ENCODE measurements around the gene DMRTB1. TPM values are rescaled to one million over a fixed set of nuclear protein-coding genes. Genes with fewer than 3 reads are reported as not detected.

The DMRTB1 gene
- total RNA-seq, 1 experiment from 2014 or later: not detected

DNA sequence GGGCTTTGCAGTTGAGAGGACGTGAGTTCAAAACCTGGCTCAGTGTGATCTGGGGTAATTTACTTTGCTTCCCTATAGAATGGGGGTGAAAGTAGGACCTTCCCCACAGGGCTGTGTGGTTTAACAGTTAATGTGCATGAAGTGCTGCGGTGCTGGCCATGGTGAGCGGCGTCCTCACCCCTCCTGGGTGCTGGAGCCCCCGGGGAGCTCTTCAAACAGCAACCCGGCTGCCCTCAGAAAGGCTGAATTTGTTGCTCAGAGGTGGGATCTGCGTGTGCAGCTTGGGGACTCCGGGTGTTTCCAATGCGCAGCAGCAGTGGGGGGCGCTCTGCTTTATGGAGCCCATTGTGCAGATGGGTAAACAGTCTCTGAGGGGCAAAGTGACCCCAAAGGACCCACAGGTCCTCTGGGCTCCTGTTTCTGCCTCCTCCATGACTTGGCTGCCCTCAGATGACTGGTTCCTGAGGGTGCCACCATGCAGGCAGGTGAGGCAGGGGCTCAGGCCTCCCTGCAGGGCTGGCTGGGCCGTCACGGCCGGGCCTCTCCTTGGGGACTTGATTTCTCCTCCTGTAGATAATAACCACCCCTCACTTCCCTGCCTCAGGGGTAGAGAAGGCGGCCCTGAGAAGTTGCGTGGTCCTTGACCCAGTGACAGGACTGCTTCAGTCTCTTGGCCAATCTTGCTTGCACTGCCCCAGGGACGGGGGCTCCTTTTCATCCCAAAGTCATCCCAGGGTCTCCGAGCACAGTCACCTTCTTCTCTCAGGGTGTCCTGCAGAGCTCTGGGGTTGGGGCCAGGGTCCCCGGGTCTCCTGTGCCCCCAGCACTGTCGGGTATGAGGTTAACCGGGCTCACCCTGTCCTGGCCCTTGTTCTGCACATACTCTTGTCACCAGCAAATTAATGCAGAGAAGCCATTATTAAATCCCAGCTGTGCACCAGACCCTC, 40.3 kb downstream of the DMRTB1 start:
- Histone ChIP-seq H3K79me2 (ENCODE audit: low read length) (no peaks in the 10 kb centered on the region), H3K4me3 (ENCODE audit: low read length) (no peak overlapping the region), H3K4me2 (ENCODE audit: low read length) (no peak overlapping the region), H3K9me3 (ENCODE audit: low read length) (no peaks in the 10 kb centered on the region), H3K9me2 (replicated peaks; ENCODE audit: low read length) (no peaks in the 10 kb centered on the region), H4K20me1 (ENCODE audit: low read length) (no peaks in the 10 kb centered on the region), H3K4me1 (ENCODE audit: insufficient read depth, low read length) (no peaks in the 10 kb centered on the region), H3K36me3 (ENCODE audit: low read depth, low read length) (no peaks in the 10 kb centered on the region), H3K9ac (ENCODE audit: low read length) (no peak overlapping the region), H3F3A (ENCODE audit: low read length, unreplicated experiment) (no peaks in the 10 kb centered on the region), H3K27me3 (ENCODE audit: low read length) (no peaks in the 10 kb centered on the region), H2AFZ (ENCODE audit: low read length) (no peak overlapping the region), H3K27ac (ENCODE audit: low read length) (no peak overlapping the region)
- TF ChIP-seq, protein P1, sequence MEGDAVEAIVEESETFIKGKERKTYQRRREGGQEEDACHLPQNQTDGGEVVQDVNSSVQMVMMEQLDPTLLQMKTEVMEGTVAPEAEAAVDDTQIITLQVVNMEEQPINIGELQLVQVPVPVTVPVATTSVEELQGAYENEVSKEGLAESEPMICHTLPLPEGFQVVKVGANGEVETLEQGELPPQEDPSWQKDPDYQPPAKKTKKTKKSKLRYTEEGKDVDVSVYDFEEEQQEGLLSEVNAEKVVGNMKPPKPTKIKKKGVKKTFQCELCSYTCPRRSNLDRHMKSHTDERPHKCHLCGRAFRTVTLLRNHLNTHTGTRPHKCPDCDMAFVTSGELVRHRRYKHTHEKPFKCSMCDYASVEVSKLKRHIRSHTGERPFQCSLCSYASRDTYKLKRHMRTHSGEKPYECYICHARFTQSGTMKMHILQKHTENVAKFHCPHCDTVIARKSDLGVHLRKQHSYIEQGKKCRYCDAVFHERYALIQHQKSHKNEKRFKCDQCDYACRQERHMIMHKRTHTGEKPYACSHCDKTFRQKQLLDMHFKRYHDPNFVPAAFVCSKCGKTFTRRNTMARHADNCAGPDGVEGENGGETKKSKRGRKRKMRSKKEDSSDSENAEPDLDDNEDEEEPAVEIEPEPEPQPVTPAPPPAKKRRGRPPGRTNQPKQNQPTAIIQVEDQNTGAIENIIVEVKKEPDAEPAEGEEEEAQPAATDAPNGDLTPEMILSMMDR (conservative IDR thresholded peaks at IDR 0.05; ENCODE audit: low read depth, low read length): no peak
- TF ChIP-seq EZH2phosphoT487 (IDR thresholded peaks at IDR 0.05; ENCODE audit: borderline replicate concordance, low read length) (no peak), EZH2 (IDR thresholded peaks at IDR 0.05; ENCODE audit: low read length, unreplicated experiment) (no peak)
- POLR2A ChIA-PET (ENCODE audit: unreplicated experiment): no interaction called here
- no TSS peak for BruUV-seq (replicated peaks)
- DNase-seq: no peak
- CTCF ChIA-PET: no interaction called here
- intact Hi-C loops (cut with micrococcal nuclease): no loop called here
- ATAC-seq: no peak

DNA sequence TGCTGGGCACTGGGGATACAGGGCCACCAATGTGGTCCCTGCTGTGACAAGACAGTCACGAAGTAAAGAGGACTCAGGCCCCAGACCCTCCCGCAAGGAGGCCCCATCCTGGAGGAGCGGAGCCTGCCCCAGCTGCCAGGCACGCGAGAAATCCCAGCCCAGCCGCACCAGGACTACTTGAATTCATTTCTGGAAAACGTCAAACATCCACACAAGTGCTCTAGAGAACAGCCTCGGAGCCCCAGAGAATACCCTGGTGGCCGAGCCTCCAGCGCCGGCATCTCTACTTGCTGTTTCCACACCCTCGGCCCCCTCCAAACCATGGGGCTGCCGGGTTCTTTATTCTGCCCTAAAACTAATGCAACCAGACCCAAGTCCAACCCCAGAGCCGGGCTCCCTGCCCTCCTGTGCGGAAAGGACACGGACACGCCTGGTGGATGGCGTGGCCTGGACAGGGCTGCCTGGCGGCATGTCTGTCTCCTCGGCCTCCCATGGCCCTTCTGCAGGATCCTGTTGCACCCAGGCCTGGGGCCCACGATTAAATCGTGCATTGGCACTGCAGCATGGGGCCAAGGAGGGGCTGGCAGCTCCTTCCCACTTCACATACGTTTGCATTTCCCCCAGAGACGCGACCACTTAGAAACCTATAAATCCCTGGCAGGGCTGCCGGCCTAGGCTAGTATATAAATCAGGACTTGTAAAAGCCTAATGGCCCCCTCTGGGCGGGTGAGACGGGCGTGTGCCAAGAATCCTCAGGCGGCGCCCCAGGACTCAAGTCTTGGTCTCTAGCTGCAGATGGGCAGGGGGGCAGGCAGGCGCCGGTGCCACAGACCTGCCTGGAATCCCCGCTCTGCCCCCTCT, 41.2 kb downstream of the DMRTB1 start:
- ChIA-PET POLR2A (ENCODE audit: unreplicated experiment) (no interaction called here), CTCF (no interaction called here)
- no peaks in the 10 kb centered on the region for H3K79me2 ChIP-seq (ENCODE audit: low read length)
- H3F3A ChIP-seq (ENCODE audit: low read length, unreplicated experiment): no peaks in the 10 kb centered on the region
- no peaks in the 10 kb centered on the region for H3K27me3 ChIP-seq (ENCODE audit: low read length)
- H4K20me1 ChIP-seq (ENCODE audit: low read length): no peaks in the 10 kb centered on the region
- no peaks in the 10 kb centered on the region for H3K36me3 ChIP-seq (ENCODE audit: low read depth, low read length)
- no peak overlapping the region for H3K4me3 ChIP-seq (ENCODE audit: low read length)
- H3K4me1 ChIP-seq (ENCODE audit: insufficient read depth, low read length): no peaks in the 10 kb centered on the region
- no peaks in the 10 kb centered on the region for H3K9me2 ChIP-seq (replicated peaks; ENCODE audit: low read length)
- BruUV-seq (replicated peaks): no TSS peak
- no peak overlapping the region for H2AFZ ChIP-seq (ENCODE audit: low read length)
- no peak overlapping the region for H3K9ac ChIP-seq (ENCODE audit: low read length)
- no peak for DNase-seq
- TF ChIP-seq, protein P1 (conservative IDR thresholded peaks at IDR 0.05; ENCODE audit: low read depth, low read length): no peak
- TF ChIP-seq EZH2 (IDR thresholded peaks at IDR 0.05; ENCODE audit: low read length, unreplicated experiment) (no peak), EZH2phosphoT487 (IDR thresholded peaks at IDR 0.05; ENCODE audit: borderline replicate concordance, low read length) (no peak)
- H3K4me2 ChIP-seq (ENCODE audit: low read length): no peak overlapping the region
- no peak overlapping the region for H3K27ac ChIP-seq (ENCODE audit: low read length)
- intact Hi-C loops (cut with micrococcal nuclease): no loop called here
- no peak for ATAC-seq
- no peaks in the 10 kb centered on the region for H3K9me3 ChIP-seq (ENCODE audit: low read length)

All from PC-3 (cell line).